GM19025 (cell line): Measurements from ENCODE around the gene URB1.
"Not testable (repeated sequence)": the region's sequence is repeated elsewhere in the genome, so short reads cannot be mapped to it uniquely, and the experiment has no call there.

Experiments
- ATAC-seq: cut with Tn5 transposase; IDR thresholded peaks from one replicate; pipeline ENCODE4 v1.9.1; 2021; ENCODE audit warnings: mild to moderate bottlenecking, low read depth, moderate library complexity; ENCODE audit not compliant: unreplicated experiment

The URB1 gene

GRCh38 chr21:32392880-32393676 lies at the start of gene URB1:
Gene URB1, minus strand, starts transcription at chr21:32393012. Its CDS starts 102 bp downstream, at chr21:32392910.
- peak; percentile 98 for ATAC-seq

- no peak for ATAC-seq
Observed at GRCh38 chr21:32437729-32438128, 44.9 kb upstream of the URB1 start.

- ATAC-seq = not testable (repeated sequence)
Observed at GRCh38 chr21:32432982-32433660, 40.3 kb upstream of the URB1 start.

GRCh38 chr21:32427958-32428623 lies 35.3 kb upstream of the URB1 start:
- no peak for ATAC-seq

- ATAC-seq = no peak
Observed at GRCh38 chr21:32426592-32427051, 33.8 kb upstream of the URB1 start.

GRCh38 chr21:32426066-32426465 lies 33.3 kb upstream of the URB1 start:
- ATAC-seq = no peak

- ATAC-seq = no peak
Observed at GRCh38 chr21:32425628-32426027, 32.8 kb upstream of the URB1 start.

- no peak for ATAC-seq
Observed at GRCh38 chr21:32424674-32425073, 31.9 kb upstream of the URB1 start.

- no peak for ATAC-seq
Observed at GRCh38 chr21:32424191-32424535, 31.4 kb upstream of the URB1 start.

- ATAC-seq = no peak
Observed at GRCh38 chr21:32423320-32424190, 30.7 kb upstream of the URB1 start.

- no peak for ATAC-seq
Observed at GRCh38 chr21:32422064-32422463, 29.3 kb upstream of the URB1 start.

- ATAC-seq = no peak
Observed at GRCh38 chr21:32418146-32418545, 25.3 kb upstream of the URB1 start.

- no peak for ATAC-seq
Observed at GRCh38 chr21:32415451-32416398, 22.9 kb upstream of the URB1 start.

GRCh38 chr21:32414579-32415358 lies 22.0 kb upstream of the URB1 start:
- no peak for ATAC-seq

GRCh38 chr21:32413697-32414578 lies 21.1 kb upstream of the URB1 start:
- ATAC-seq = no peak

GRCh38 chr21:32413015-32413504 lies 20.2 kb upstream of the URB1 start:
- no peak for ATAC-seq
